Panc1 (cell line): Measurements from ENCODE around the gene SERPINC1. TPM values are rescaled to one million over a fixed set of nuclear protein-coding genes. Genes with fewer than 3 reads are reported as not detected.

Source experiments
- ATAC-seq: fragments of 200-7000 bp; cut with Tn5 transposase; 2 replicates; pipeline ENCODE4 v1.9.1; 2020; ENCODE audit warnings: mild to moderate bottlenecking, moderate library complexity
- BruUV-seq: library from RNA; stranded (reverse); fragments of 400-500 nt; replicated peaks from 2 replicates; lab custom pipeline; 2021; lab: Mats Ljungman, UMichigan
- CTCF ChIA-PET: fragments of 300-600 bp; sonication (Branson Sonifier 250); formaldehyde crosslinking; loops from one replicate; lab custom pipeline; 2022; ENCODE audit warnings: antibody characterized with exemption; lab: Charles Lee
- POLR2A ChIA-PET: fragments of 300-600 bp; sonication (Branson Sonifier 250); formaldehyde crosslinking; loops from one replicate; lab custom pipeline; 2022; ENCODE audit warnings: antibody characterized with exemption; lab: Charles Lee
- DNase-seq: peaks from one replicate; pipeline ENCODE4 v3.0.0-alpha.2; 2010; ENCODE audit warnings: low read depth, low spot score
- H3K27ac ChIP-seq: 2 replicates; pipeline ENCODE4 v1.5.1; 2011; ENCODE audit warnings: mild to moderate bottlenecking, low read length, inconsistent platforms
- H3K27me3 ChIP-seq: fragments of 200-500 bp; sonication (Bioruptor generic); 2 replicates; pipeline ENCODE4 v1.6.0; 2014; ENCODE audit warnings: low read length, inconsistent platforms; ENCODE audit not compliant: control insufficient read depth, insufficient read depth
- H3K36me3 ChIP-seq: fragments of 200-500 bp; sonication (Bioruptor generic); 2 replicates; pipeline ENCODE4 v1.5.1; 2014; ENCODE audit warnings: inconsistent platforms, mild to moderate bottlenecking, low read length, moderate library complexity; ENCODE audit not compliant: control insufficient read depth, insufficient read depth
- H3K4me1 ChIP-seq: 2 replicates; pipeline ENCODE4 v1.5.1; 2011; ENCODE audit warnings: inconsistent platforms, mild to moderate bottlenecking, low read length, moderate library complexity; ENCODE audit not compliant: control insufficient read depth, insufficient read depth
- H3K4me3 ChIP-seq, 2 experiments: 2 replicates each; pipeline ENCODE4 v1.5.1; 2011 to 2012; ENCODE audit warnings: low read depth in 2 of 2, low read length in 2 of 2, mild to moderate bottlenecking in 2 of 2, inconsistent platforms in 1 of 2, moderate library complexity in 1 of 2
- H3K9me3 ChIP-seq: fragments of 200-500 bp; sonication (Bioruptor generic); 2 replicates; pipeline ENCODE4 v1.5.1; 2014; ENCODE audit warnings: low read depth, mild to moderate bottlenecking, inconsistent platforms, low read length, moderate library complexity; ENCODE audit not compliant: control insufficient read depth, insufficient read depth
- POLR2AphosphoS5 ChIP-seq: IDR thresholded peaks from 2 replicates; pipeline ENCODE4 v1.6.1; 2012; ENCODE audit warnings: mild to moderate bottlenecking, low read depth, low read length, moderate library complexity
- SIN3A ChIP-seq: IDR thresholded peaks from 2 replicates; pipeline ENCODE4 v1.6.1; 2012; ENCODE audit warnings: low read depth, mild to moderate bottlenecking, low read length, moderate library complexity, borderline replicate concordance; ENCODE audit not compliant: insufficient read depth
- TCF7L2 ChIP-seq: IDR thresholded peaks from 2 replicates; pipeline ENCODE4 v1.6.1; 2011; ENCODE audit warnings: mild to moderate bottlenecking, low read depth, low read length, inconsistent platforms
- in situ Hi-C: cut with HindIII; loops from 2 replicates; pipeline ENCODE4 v1.10.0; 2016; ENCODE audit warnings: low sequenced_read_pairs, low pct_unique_long_range_greater_than_20kb
- intact Hi-C: fragments of 100-400 bp; cut with micrococcal nuclease; formaldehyde crosslinking; loops from one replicate; pipeline ENCODE4 v1.10.0; 2022; ENCODE audit not compliant: unreplicated experiment
- total RNA-seq: library from RNA; stranded (reverse); gene quantifications from one replicate; pipeline ENCODE4 v1.2.1, GENCODE V29; 2021; ENCODE audit not compliant: unreplicated experiment
- TF ChIP-seq, protein P1 (sequence below): fragments of 450-650 bp; IDR thresholded peaks from 2 replicates; pipeline ENCODE4 v1.5.1; 2017; ENCODE audit warnings: mild to moderate bottlenecking
- TF ChIP-seq, protein P2 (sequence below), 2 experiments: IDR thresholded peaks; 2 replicates each; pipeline ENCODE4 v1.6.1; 2011 to 2012; ENCODE audit warnings: low read depth in 2 of 2, control low read depth in 1 of 2, low read length in 1 of 2, mild to moderate bottlenecking in 1 of 2, moderate library complexity in 1 of 2; ENCODE audit not compliant: insufficient read depth in 1 of 2

SERPINC1 gene
- total RNA-seq, 1 experiment from 2014 or later = 0.64 TPM

DNA sequence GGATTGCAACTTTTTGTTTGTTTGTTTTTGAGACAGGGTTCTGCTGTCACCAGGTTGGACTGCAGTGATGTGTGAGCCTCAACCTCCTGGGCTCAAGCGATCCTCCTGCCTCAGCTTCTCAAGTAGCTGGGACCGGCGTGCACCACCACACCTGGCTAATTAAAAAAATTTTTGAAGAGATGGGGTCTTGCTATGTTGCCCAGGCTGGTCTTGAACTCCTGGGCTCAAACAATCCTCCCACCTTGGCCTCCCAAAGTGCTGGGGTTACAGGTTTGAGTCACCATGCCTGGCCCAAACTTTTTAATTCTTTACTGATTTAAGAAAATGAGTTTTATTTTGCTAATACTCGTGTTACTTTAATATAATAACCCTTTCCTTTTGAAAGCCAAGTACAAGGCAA is 31.5 kb upstream of the SERPINC1 start:
- in situ Hi-C loops = no loop called here
- ATAC-seq = no peak
- Histone ChIP-seq H3K36me3 (peaks cover 14% of the 10 kb centered on the region), H3K27me3 (no peaks in the 10 kb centered on the region), H3K4me3 (no peak overlapping the region), H3K9me3 (no peaks in the 10 kb centered on the region), H3K27ac (no peak overlapping the region), H3K4me1 (no peaks in the 10 kb centered on the region)
- intact Hi-C loops = no loop called here
- ChIA-PET CTCF (no interaction called here), POLR2A (no interaction called here)
- BruUV-seq = no TSS peak
- no peak for TF ChIP-seq TCF7L2
- TF ChIP-seq SIN3A = no peak
- TF ChIP-seq, protein P1, sequence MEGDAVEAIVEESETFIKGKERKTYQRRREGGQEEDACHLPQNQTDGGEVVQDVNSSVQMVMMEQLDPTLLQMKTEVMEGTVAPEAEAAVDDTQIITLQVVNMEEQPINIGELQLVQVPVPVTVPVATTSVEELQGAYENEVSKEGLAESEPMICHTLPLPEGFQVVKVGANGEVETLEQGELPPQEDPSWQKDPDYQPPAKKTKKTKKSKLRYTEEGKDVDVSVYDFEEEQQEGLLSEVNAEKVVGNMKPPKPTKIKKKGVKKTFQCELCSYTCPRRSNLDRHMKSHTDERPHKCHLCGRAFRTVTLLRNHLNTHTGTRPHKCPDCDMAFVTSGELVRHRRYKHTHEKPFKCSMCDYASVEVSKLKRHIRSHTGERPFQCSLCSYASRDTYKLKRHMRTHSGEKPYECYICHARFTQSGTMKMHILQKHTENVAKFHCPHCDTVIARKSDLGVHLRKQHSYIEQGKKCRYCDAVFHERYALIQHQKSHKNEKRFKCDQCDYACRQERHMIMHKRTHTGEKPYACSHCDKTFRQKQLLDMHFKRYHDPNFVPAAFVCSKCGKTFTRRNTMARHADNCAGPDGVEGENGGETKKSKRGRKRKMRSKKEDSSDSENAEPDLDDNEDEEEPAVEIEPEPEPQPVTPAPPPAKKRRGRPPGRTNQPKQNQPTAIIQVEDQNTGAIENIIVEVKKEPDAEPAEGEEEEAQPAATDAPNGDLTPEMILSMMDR = no peak
- TF ChIP-seq, protein P2, sequence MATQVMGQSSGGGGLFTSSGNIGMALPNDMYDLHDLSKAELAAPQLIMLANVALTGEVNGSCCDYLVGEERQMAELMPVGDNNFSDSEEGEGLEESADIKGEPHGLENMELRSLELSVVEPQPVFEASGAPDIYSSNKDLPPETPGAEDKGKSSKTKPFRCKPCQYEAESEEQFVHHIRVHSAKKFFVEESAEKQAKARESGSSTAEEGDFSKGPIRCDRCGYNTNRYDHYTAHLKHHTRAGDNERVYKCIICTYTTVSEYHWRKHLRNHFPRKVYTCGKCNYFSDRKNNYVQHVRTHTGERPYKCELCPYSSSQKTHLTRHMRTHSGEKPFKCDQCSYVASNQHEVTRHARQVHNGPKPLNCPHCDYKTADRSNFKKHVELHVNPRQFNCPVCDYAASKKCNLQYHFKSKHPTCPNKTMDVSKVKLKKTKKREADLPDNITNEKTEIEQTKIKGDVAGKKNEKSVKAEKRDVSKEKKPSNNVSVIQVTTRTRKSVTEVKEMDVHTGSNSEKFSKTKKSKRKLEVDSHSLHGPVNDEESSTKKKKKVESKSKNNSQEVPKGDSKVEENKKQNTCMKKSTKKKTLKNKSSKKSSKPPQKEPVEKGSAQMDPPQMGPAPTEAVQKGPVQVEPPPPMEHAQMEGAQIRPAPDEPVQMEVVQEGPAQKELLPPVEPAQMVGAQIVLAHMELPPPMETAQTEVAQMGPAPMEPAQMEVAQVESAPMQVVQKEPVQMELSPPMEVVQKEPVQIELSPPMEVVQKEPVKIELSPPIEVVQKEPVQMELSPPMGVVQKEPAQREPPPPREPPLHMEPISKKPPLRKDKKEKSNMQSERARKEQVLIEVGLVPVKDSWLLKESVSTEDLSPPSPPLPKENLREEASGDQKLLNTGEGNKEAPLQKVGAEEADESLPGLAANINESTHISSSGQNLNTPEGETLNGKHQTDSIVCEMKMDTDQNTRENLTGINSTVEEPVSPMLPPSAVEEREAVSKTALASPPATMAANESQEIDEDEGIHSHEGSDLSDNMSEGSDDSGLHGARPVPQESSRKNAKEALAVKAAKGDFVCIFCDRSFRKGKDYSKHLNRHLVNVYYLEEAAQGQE (IDR thresholded peaks at IDR 0.05; ENCODE audit: insufficient read depth in 1 of 2, low read depth in 2 of 2, low read length in 1 of 2) = no peak
- no peak for TF ChIP-seq POLR2AphosphoS5
- DNase-seq = no peak

DNA sequence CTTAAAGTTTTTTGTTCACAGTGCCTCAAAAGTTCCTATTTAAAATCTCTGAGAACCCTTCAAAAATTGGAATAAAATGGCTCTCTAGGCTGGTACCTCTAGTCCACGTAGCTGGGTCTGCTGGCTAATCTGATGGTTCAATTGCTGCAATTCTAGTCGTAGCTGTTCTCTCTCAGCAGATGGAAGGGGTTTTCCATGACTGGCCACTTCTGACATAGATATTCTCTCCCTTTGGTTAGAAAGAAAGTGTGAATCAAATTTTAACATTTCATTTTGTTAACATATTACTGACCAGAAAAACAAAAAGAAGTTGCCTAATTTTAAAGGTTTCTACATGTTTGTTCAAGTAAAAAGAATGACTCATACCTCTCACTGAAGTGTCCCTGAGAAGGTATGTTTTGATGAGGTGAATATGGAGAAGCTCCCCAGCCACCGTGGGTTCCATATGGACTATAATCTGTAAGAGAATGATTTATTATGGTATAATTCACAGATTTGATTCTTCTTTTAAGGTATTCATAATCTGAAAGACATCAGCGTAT is 29.3 kb upstream of the SERPINC1 start:
- Histone ChIP-seq H3K27ac (no peak overlapping the region), H3K27me3 (no peaks in the 10 kb centered on the region), H3K4me3 (no peak overlapping the region), H3K9me3 (no peaks in the 10 kb centered on the region), H3K36me3 (peaks cover 14% of the 10 kb centered on the region), H3K4me1 (no peaks in the 10 kb centered on the region)
- ChIA-PET POLR2A (interaction anchor here (0.7 kb wide), 1 partner anchor 10 kb away, joined by 3 read pairs; no protein-coding TSS in a partner anchor), CTCF (no interaction called here)
- TF ChIP-seq, protein P2 (IDR thresholded peaks at IDR 0.05; ENCODE audit: insufficient read depth in 1 of 2, low read depth in 2 of 2, low read length in 1 of 2) = no peak
- TF ChIP-seq TCF7L2 (no peak), POLR2AphosphoS5 (no peak), SIN3A (no peak)
- TF ChIP-seq, protein P1 = no peak
- intact Hi-C loops = no loop called here
- DNase-seq (no peak), ATAC-seq (no peak)
- in situ Hi-C loops = no loop called here
- no TSS peak for BruUV-seq
